Measurements from ENCODE around the gene MSGN1.

The MSGN1 gene

GRCh38 chr2:17805166-17805565 is 11.1 kb upstream of the MSGN1 start:
- Histone ChIP-seq H3K9ac (ENCODE audit: low read depth, low read length, poor library complexity, severe bottlenecking) (no peak overlapping the region), H3K4me2 (ENCODE audit: low read depth, low read length, poor library complexity, severe bottlenecking) (no peak overlapping the region), H3K79me2 (ENCODE audit: insufficient read depth, low read length) (no peaks in the 10 kb centered on the region), H3K4me1 (ENCODE audit: insufficient read depth, low read length, poor library complexity, severe bottlenecking) (peaks cover 11% of the 10 kb centered on the region), H3K9me3 (ENCODE audit: insufficient read depth, low read depth, low read length) (no peaks in the 10 kb centered on the region), H4K20me1 (ENCODE audit: insufficient read depth, low read length, poor library complexity, severe bottlenecking) (no peaks in the 10 kb centered on the region), H3F3A (ENCODE audit: low read depth) (no peaks in the 10 kb centered on the region), H2AFZ (ENCODE audit: low read length) (no peak overlapping the region), H3K27me3 (ENCODE audit: insufficient read depth, low read length, poor library complexity, severe bottlenecking) (no peaks in the 10 kb centered on the region), H3K9me2 (replicated peaks; ENCODE audit: low read depth, low read length) (no peaks in the 10 kb centered on the region), H3K4me3 (ENCODE audit: low read length, poor library complexity, severe bottlenecking) (no peak overlapping the region), H3K36me3 (ENCODE audit: insufficient read depth, low read length) (no peaks in the 10 kb centered on the region)
- TF ChIP-seq, protein P1, sequence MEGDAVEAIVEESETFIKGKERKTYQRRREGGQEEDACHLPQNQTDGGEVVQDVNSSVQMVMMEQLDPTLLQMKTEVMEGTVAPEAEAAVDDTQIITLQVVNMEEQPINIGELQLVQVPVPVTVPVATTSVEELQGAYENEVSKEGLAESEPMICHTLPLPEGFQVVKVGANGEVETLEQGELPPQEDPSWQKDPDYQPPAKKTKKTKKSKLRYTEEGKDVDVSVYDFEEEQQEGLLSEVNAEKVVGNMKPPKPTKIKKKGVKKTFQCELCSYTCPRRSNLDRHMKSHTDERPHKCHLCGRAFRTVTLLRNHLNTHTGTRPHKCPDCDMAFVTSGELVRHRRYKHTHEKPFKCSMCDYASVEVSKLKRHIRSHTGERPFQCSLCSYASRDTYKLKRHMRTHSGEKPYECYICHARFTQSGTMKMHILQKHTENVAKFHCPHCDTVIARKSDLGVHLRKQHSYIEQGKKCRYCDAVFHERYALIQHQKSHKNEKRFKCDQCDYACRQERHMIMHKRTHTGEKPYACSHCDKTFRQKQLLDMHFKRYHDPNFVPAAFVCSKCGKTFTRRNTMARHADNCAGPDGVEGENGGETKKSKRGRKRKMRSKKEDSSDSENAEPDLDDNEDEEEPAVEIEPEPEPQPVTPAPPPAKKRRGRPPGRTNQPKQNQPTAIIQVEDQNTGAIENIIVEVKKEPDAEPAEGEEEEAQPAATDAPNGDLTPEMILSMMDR (conservative IDR thresholded peaks at IDR 0.05; ENCODE audit: low read length), result no peak

- Histone ChIP-seq H3K79me2 (ENCODE audit: insufficient read depth, low read length) (no peaks in the 10 kb centered on the region), H3F3A (ENCODE audit: low read depth) (no peaks in the 10 kb centered on the region), H3K4me2 (ENCODE audit: low read depth, low read length, poor library complexity, severe bottlenecking) (no peak overlapping the region), H3K9ac (ENCODE audit: low read depth, low read length, poor library complexity, severe bottlenecking) (no peak overlapping the region), H3K36me3 (ENCODE audit: insufficient read depth, low read length) (no peaks in the 10 kb centered on the region), H3K4me3 (ENCODE audit: low read length, poor library complexity, severe bottlenecking) (no peak overlapping the region), H3K9me3 (ENCODE audit: insufficient read depth, low read depth, low read length) (no peaks in the 10 kb centered on the region), H4K20me1 (ENCODE audit: insufficient read depth, low read length, poor library complexity, severe bottlenecking) (no peaks in the 10 kb centered on the region), H3K4me1 (ENCODE audit: insufficient read depth, low read length, poor library complexity, severe bottlenecking) (peaks cover 4% of the 10 kb centered on the region), H2AFZ (ENCODE audit: low read length) (no peak overlapping the region), H3K9me2 (replicated peaks; ENCODE audit: low read depth, low read length) (no peaks in the 10 kb centered on the region), H3K27me3 (ENCODE audit: insufficient read depth, low read length, poor library complexity, severe bottlenecking) (no peaks in the 10 kb centered on the region)
- TF ChIP-seq, protein P1 (conservative IDR thresholded peaks at IDR 0.05; ENCODE audit: low read length), result no peak
- TF ChIP-seq EZH2phosphoT487 (IDR thresholded peaks at IDR 0.05; ENCODE audit: borderline replicate concordance), result no peak
Observed at GRCh38 chr2:17805717-17806363, 10.4 kb upstream of the MSGN1 start.

GRCh38 chr2:17813010-17813741 is 3.1 kb upstream of the MSGN1 start:
- no peak overlapping the region for H2AFZ ChIP-seq (ENCODE audit: low read length)

More at GRCh38 chr2:17813010-17813741, 3.1 kb upstream of the MSGN1 start:
- Histone ChIP-seq H3K79me2 (ENCODE audit: insufficient read depth, low read length) (no peaks in the 10 kb centered on the region), H3K36me3 (ENCODE audit: insufficient read depth, low read length) (no peaks in the 10 kb centered on the region), H3K4me1 (ENCODE audit: insufficient read depth, low read length, poor library complexity, severe bottlenecking) (peaks cover 8% of the 10 kb centered on the region), H3K9me2 (replicated peaks; ENCODE audit: low read depth, low read length) (no peaks in the 10 kb centered on the region), H4K20me1 (ENCODE audit: insufficient read depth, low read length, poor library complexity, severe bottlenecking) (no peaks in the 10 kb centered on the region), H3K9me3 (ENCODE audit: insufficient read depth, low read depth, low read length) (no peaks in the 10 kb centered on the region), H3K4me3 (ENCODE audit: low read length, poor library complexity, severe bottlenecking) (no peak overlapping the region), H3K9ac (ENCODE audit: low read depth, low read length, poor library complexity, severe bottlenecking) (no peak overlapping the region), H3K27me3 (ENCODE audit: insufficient read depth, low read length, poor library complexity, severe bottlenecking) (no peaks in the 10 kb centered on the region), H3K4me2 (ENCODE audit: low read depth, low read length, poor library complexity, severe bottlenecking) (peak overlapping the region; percentile 31), H3F3A (ENCODE audit: low read depth) (no peaks in the 10 kb centered on the region)
- TF ChIP-seq, protein P1 (conservative IDR thresholded peaks at IDR 0.05; ENCODE audit: low read length), result no peak
- no peak for TF ChIP-seq EZH2phosphoT487 (IDR thresholded peaks at IDR 0.05; ENCODE audit: borderline replicate concordance)
